ENCODE data around the gene SEMA3B.
A peak's percentile ranks its signal among the peaks of the same experiment; 100 is the strongest.

SEMA3B gene

GRCh38 chr3:50298836-50299637 lies 30.1 kb downstream of the SEMA3B start, which contains the start of the genes HYAL3 and NAA80 (continued):
- no peak for TF ChIP-seq ZNF518A (tag by site-specific recombination; conservative IDR thresholded peaks at IDR 0.05; ENCODE audit: low read depth)
- peak; percentile 97 for TF ChIP-seq ZNF600 (tag by site-specific recombination; IDR thresholded peaks at IDR 0.05)
- TF ChIP-seq KLF1 (tag by site-specific recombination; IDR thresholded peaks at IDR 0.05): peak; percentile 92
- peak; percentile 98 for TF ChIP-seq GLIS2 (tag by site-specific recombination; IDR thresholded peaks at IDR 0.05)
- TF ChIP-seq SALL2 (tag by site-specific recombination; IDR thresholded peaks at IDR 0.05; ENCODE audit: borderline replicate concordance): no peak
- no peak for TF ChIP-seq BCL6B (tag by site-specific recombination; IDR thresholded peaks at IDR 0.05)
- TF ChIP-seq ZNF785 (tag by site-specific recombination; IDR thresholded peaks at IDR 0.05): peak; percentile 50; the same call in 1 of the 2 replicates
- TF ChIP-seq SCRT2 (tag by site-specific recombination; IDR thresholded peaks at IDR 0.05): no peak
- TF ChIP-seq ZNF624 (tag by site-specific recombination; IDR thresholded peaks at IDR 0.05): no peak
- TF ChIP-seq ZSCAN18 (tag by site-specific recombination; IDR thresholded peaks at IDR 0.05): no peak
- TF ChIP-seq ZNF18 (tag by site-specific recombination; IDR thresholded peaks at IDR 0.05): no peak
- no peak for TF ChIP-seq ZBTB44 (tag by site-specific recombination; IDR thresholded peaks at IDR 0.05)
- TF ChIP-seq ZNF514 (tag by site-specific recombination; IDR thresholded peaks at IDR 0.05): no peak
- TF ChIP-seq IKZF3 (tag by site-specific recombination; IDR thresholded peaks at IDR 0.05): no peak
- peak; percentile 87 for TF ChIP-seq HIC1 (tag by site-specific recombination; IDR thresholded peaks at IDR 0.05)
- 0 out of 2 replicates have a peak, but pooled peaks have one; percentile 26 for TF ChIP-seq ZNF610 (tag by site-specific recombination; IDR thresholded peaks at IDR 0.05; ENCODE audit: borderline replicate concordance)
- peak; percentile 36; the same call in 1 of the 2 replicates for TF ChIP-seq ZNF777 (tag by site-specific recombination; IDR thresholded peaks at IDR 0.05; ENCODE audit: borderline replicate concordance)
- TF ChIP-seq ZNF423 (tag by site-specific recombination; IDR thresholded peaks at IDR 0.05): peak; percentile 62; the same call in 1 of the 2 replicates
- TF ChIP-seq ZNF623 (tag by site-specific recombination; IDR thresholded peaks at IDR 0.05): no peak
- peak; percentile 79 for TF ChIP-seq KLF16 (tag by site-specific recombination; IDR thresholded peaks at IDR 0.05)
- TF ChIP-seq ZNF510 (tag by site-specific recombination; IDR thresholded peaks at IDR 0.05; ENCODE audit: insufficient replicate concordance): no peak
- 0 out of 2 replicates have a peak, but pooled peaks have one; percentile 60 for TF ChIP-seq ZBTB48 (tag by site-specific recombination; IDR thresholded peaks at IDR 0.05)
- TF ChIP-seq SP7 (tag by site-specific recombination; IDR thresholded peaks at IDR 0.05): peak; percentile 62
- 0 out of 2 replicates have a peak, but pooled peaks have one; percentile 65 for TF ChIP-seq REPIN1 (tag by site-specific recombination; IDR thresholded peaks at IDR 0.05; ENCODE audit: low read depth)
